ENCODE data around the gene CAP1. TPM values are rescaled to one million over a fixed set of nuclear protein-coding genes. Genes with fewer than 3 reads are reported as not detected.
"Not testable (repeated sequence)": the region's sequence is repeated elsewhere in the genome, so short reads cannot be mapped to it uniquely, and the experiment has no call there.

Gene CAP1
- polyA plus RNA-seq, 12 donors = 69.6 to 143 (median 87.0) TPM; not detected in 1

DNA sequence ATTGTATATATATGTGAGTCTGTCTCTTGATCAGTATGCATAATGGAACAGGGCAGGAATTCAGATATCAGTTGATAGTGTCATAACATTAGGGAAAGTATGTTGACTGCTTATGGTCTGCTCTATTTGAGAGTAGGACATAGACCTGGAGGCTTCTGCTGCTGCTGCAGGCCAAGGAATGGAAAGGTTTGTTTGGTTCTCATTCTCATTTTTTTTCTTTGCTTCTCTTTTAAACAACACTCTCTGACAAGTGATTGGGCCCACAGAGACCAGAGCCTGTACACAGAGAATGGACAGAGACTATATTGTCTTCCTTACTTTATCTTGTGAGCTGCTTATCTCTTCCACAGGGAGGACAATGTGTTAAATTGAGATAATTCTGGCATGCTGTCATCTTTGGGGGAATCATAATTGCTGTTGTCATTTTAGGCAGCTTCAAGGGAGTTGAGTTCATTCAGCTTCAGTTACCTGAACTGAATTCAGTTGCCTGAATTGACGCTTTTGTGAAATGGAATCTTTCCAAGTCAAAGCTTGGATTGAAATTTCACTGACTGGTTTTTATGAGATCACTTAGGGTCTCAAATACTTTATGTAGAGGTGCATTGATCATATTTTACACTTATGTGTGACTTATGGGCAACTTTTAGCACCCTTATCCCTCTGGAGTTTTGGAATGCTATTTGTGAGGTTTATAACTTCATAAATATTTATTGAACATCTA is 16.9 kb downstream of the CAP1 start:
- DNase-seq = no peak

DNA sequence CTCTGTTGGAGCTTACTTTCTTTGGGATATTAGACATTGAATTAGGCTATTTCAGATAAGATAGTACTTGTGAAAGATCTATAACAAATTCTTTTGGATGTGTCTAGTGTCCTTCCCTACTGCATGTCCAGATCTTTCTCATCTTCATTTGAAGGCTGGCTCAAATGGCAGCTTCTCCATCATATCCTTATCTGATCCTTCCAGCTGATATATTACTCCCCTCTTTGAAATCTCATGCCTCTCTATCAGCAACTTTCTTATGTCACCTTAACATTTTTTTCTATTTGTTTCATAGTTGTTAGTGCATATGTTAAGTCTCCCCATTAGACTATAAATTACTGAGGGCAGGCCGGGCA is 17.5 kb downstream of the CAP1 start:
- no peak for DNase-seq

DNA sequence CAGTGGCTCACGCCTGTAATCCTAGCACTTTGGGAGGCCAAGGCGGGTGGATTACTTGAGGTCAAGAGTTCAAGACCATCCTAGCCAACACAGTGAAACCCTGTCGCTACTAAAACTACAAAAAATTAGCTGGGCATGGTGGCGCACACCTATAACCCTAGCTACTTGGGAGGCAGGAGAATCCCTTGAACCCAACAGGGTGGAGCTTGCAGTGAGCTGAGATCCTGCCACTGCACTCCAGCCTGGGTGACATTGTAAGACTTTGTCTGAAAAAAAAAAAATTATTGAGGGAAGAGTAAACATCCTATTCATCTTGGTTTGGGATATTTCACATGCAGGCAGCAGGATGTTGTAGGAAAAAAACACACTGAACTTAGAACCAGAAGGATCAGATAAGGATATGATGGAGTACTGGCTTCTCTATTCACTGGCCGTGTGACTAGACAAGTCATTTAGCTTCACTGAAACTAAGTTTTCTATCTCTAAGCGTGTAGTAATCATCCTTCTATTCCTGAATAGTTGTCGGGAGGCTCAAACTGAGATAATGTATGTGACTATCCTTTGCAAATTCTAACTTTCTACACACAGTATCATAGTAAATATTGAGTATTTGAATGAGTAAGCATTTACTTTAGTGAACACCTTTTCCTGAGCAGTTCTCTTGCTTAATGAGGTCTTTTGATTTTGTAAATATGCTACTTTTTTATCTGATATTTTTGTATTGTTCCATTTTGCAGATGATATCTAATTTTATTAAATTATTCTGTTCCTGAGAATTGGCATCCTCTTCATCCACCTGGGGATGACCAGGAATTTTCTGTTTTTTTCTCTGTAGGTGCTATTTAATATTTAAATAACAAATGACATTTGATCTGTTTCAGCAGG is 18.2 kb downstream of the CAP1 start:
- no peak for DNase-seq

DNA sequence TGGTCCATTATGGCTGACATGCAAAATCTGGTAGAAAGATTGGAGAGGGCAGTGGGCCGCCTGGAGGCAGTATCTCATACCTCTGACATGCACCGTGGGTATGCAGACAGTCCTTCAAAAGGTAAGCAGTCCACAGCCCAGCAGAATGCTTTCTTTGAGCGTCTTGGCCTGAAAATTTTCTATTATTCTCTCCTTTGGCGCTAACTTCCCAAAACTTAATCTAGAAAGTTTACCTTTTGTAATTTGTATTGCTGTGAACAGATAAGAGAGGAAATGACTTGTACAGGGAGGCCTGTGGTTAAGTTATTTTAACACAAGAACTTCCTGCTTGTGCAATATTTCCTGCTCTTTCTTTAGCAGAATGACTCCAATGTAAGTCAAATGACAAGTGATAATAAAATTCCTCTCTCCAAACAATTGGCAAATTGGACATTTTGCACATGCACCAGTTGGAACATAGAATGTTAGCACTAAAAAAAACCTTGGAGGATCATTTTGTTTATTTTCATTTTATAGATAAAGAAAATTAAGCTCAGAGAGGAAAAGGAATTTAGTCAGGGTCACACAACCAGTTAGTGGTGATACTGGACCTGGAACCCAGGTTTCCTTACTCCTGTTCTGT is 18.9 kb downstream of the CAP1 start:
- no peak for DNase-seq

DNA sequence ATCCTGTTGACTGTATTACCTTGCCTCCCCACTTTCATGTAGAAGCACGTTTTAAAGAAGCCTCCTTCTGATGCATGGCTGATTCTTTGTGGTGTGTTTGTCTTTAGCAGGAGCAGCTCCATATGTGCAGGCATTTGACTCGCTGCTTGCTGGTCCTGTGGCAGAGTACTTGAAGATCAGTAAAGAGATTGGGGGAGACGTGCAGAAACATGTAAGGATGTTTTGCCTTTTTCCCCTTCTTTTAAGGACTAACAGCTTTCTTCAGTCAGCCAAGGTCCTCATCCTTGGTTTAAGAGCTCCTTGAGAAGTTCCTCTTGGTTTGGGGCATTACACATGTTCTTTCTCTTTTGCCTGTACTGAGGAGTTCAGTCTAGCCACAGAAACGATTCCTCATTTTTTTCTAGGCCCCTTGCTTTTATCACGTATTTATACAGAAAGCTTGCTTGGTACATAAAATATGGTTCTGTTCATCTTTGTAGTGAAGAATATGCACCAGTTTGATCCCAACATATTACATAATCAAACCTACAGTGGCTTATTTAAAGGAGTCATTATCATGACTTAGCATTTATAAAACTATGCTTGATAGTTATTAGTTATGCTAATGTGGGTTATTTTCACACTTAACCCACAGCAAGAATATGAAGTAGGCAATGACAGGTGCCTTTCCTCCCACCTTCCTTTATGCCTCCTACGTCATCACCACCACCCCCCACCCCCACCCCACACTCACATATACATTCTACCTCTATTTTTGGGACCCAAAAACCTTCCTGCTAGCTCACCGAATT is 19.6 kb downstream of the CAP1 start:
- DNase-seq = no peak

DNA sequence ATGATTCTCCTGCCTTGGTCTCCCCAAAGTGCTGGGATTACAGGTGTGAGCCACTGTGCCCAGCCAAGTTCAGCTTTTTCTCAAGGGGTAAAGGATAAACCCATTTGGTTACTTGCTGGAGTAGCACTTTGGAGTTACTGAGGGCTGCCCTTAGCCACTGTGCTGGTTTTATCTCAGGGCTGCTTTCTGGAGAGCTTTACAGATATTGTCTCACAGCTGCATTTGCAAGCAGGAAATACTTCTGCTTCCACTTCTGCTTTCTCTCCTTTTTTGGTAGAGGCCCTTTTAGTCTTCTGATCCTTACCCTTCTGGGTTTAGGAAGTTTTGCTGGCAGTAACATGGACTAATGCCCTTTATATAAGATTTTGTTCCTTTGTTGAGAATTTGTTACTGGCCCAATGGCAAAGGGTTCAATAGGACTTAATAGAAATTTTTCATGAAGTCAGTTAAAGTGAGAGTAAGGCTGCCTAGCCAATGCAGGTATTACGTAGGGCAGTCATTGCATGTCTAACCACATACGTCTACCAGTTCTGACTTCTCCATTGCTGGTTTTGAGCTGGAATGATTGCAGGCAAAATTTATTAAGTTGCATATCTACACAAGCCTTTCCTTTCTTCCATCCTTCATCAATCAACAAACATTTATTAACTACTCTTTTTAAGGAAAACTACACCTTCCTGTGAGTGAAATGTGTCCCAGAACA is 24.4 kb downstream of the CAP1 start:
- DNase-seq = no peak

DNA sequence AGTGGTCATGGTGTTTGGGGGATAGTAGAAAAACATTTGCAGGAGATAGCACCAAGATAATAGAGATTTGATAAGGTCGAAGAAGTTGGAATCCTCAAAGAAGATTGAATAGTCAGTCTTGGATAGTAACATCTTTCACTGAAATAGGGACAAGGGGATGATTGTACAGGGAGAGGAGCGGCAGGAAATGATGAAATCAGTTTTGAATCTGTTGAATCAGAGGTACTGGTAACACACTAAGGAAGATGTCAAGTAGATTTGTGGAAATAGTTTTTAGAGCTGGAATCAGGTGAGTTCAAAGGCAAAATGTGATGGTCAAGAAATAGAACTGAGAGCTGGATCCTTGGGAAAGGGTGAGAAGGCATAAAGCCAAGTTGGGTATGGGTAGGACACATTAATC is 26.5 kb downstream of the CAP1 start:
- DNase-seq = no peak

DNA sequence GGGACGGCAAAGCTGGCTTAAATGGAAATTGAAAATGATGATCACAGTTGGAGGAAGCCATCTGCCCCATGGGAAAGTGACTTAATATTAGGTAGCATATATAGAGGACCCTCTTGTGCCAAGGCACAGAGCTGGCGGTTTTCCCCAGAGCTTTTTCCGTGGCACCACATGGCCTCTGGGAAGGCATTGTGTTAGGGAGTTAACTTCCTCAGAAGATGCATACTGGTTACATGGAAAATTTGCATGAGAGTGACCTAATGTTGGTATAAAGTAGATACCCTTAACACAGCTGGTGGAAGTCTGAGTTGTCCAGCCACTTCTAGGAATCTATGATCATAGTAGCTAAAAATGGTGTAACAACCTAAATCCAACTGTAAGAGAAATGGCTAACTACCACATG is 27.3 kb downstream of the CAP1 start:
- no peak for DNase-seq

DNA sequence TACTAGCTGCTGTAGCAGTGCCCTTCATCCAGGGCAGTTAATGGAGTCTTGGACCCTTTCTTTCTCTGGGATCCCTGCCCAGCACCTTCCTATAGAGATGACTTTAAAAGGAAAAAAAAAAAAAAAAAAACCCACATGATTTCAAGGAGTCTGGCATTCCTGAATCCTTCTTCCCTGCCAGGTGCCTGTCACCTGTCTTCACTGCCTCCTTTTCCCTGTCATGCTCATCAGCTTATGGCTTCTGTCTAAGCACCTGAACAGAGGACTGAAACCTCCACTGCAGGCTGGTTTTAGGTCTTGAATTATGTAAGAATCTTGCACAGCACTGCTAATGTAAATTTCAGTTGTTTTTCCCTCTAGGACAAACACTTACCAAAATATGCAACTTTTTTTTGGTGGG is 31.6 kb downstream of the CAP1 start:
- DNase-seq = no peak

DNA sequence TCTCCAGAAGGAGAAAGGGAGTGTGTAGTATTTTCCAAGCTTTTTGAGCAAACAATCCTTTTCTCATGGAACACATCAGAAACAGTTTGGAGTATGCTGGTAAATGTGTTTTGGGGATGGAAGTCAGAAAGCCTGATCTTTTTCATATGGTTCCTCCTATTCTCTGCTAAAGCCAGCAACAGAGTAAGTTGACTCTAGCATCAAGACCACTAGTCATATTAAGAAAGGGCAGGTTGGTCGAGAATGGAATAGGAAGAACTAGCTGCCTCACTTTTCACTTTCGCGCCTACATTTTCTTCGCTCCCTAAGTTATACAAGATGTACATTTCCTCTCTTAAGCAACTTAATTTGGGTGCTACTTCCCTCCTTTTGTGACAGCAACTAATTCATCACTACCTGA is 32.5 kb downstream of the CAP1 start:
- DNase-seq = no peak

DNA sequence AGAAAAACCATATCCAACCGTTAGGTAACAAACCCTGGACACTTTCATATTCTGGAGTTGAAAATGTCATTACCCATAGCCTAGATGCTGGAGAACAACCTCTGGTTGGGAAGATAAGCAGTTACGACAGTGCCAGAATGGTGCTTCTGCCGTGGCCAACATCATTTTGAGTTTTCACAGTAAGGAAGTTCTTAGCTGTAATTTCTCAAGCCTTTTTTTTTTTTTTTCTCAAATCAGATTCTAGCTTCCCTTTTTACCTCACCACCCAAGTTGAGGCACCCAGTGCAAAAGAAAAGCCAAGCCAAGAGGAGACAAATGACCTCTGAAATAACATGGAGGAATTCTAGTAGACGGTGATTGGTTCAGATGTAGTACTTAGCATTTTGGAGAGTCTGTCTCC is 34.7 kb downstream of the CAP1 start:
- no peak for DNase-seq

DNA sequence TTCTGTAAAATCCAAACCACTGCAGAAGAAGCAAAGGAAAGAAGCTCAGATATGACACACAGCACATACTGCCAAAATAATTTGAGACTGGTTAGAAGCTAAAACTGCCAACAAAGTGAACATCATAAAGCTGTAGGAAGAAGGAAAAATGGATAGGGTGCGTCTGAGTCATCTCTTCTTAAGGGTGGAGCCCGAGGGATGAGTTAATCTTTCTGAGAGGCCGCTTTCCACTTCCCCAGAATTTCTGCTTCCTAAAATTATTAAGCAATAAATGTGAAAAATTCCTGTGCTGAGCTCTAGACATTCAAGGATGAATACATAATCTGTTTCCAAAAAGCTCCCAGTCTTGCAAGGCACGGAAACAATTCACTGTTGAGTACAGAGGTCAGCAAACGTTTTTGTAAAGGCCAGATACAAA is 36.4 kb downstream of the CAP1 start:
- DNase-seq = no peak

DNA sequence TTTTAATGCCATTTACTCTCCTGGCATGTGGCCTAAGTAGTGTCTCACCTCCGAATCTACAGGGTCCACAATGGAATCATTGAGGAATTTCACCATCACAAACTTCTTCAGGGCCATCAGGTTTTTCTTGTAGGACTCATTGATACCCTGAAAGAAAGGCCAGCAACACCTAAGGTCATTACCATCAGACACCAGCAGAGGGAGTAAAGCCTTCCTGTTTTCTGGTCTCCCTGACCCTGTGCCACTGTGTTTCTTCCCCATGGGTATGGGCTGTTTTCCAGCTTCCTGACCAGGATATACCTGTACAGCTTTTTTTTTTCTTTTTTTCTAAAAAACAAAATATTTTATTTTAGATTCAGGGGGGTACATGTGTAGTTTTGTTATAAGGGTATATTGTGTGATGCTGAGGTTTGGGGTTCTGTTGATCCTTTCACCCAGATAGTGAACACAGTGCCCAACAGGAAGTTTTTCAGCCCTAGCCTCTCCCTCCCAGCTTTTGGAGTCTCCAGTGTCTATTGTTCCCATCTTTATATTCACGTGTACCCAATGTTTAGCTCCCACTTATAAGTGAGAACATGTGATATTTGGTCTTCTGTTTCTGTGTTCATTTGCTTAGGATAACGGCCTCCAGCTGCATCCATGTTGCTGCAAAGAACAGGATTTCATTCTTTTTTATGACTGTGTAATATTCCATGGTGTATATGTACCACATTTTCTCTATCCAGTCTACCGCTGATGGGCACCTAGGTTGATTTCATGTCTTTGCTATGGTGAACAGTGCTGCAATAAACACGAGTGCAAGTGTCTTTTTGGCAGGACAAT is 38.2 kb downstream of the CAP1 start:
- no peak for DNase-seq

DNA sequence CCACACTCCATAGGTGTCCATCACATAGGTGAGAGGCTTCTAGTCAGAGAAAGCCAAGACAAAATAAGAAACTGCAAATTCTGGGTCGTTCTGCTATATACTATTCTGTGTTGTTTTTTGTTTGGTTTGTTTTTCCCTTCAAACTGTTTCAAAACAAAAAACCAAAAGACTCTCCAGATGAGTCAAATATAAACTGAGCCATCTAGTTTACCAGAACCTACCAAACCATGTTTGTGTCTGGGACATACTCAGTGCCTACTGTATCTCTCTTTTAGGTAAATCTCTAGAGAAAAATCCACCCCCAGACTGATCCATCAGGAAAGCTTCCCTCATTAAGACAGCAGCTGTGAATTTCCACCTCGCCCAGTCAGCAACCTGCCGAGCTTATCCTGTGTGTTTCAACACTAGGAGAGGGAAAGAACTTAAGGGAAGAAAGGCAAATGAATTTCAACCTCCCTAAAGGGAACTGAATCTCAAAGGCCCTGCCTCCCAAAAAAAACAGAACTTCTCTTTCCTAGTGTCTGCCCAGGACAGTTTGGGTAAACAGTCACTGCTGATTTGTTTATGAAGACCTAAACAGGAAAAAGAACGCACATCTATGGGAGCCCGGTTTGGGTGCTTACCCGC is 39.4 kb downstream of the CAP1 start:
- no peak for DNase-seq

DNA sequence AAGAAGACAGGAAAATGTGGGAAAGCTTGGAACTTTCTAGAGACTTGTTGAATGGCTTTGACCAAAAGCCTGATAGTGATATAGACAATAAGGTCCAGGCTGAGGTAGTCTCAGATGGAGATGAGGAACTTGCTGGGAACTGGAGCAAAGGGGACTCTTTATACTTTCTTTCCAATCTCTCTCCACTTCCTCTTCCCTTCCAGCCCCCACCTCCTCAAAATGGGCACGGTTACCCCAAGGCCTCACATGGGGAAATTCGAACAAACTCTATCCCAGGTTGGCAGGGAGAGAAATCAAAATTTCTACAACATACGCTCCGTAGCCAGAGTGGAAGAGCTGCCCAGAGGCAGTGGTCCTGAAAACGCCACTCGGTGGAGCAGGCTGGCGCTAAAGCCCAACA is 41.3 kb downstream of the CAP1 start:
- DNase-seq = no peak

DNA sequence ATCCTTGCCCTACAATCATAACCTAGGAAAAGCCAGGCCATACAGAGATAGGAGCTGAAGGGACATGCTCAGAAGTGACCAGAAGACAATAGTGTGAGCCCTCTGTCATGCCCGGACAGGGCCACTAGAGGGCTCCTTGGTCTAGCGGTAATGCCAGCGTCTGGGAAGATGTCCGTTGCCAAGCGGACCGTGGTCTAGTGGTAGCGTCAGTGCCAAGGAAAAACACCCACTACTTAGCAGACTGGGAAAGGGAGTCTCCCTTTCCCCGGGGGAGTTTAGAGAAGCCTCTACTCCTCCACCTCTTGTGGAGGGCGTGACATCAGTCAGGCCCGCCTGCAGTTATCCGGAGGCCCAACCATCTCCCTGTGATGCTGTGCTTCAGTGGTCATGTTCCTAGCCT is 44.2 kb downstream of the CAP1 start:
- DNase-seq = not testable (repeated sequence)

DNA sequence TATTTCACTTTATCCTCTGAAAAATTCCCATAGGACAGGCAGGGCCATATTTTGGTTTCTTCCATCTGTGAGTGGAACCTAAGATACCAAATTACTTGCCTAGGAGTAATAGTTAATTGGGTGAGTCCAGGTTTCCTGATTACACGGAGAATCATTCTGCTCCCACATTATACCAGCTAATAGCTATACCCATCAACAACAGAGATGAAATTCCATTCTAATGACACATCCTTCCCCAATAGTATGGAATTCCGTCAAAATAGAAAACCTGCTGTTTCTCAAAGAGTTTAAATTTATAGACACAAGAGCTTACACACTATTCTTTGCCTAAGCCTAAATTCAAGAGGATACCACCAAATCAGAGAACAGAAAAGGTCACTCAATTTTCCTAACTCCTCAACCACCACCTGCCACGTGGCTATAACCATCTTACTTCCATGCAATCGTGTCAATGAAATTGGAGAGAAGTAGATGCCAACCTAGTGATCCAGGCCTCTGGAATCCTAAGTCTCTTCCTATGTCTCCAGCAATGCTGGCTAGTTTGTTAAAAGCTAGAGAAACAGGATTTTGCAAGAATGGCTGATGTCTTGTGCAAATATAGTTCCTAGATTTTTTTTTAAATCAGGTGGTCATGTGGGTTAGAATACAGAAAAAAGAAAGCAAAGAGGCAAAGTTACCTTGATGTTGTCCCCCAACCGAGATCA is 50.3 kb downstream of the CAP1 start:
- no peak for DNase-seq

DNA sequence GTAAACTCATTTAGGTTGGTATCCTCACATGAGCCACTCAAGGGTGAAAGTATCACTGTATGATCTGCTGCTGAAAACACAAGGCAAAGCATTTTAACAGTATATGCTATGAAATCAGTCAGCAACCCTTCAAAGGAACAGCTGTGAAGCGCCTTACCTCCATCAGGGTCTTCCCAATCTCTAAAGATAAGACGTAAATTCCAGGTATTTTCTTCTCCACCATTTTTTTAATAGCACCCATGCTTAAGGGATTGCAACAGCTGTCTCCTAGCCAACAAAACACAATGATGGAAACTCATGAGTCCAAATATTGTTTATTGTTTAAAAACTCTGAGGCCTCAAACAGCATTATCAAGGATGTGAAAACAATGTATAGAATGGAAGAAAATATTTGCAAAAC is 51.7 kb downstream of the CAP1 start:
- DNase-seq = no peak

All from muscle of arm (tissue), 12 donors.